ENCODE data around the gene TAF1. TPM values are rescaled to one million over a fixed set of nuclear protein-coding genes. Genes with fewer than 3 reads are reported as not detected.
"Not testable (repeated sequence)": the region's sequence is repeated elsewhere in the genome, so short reads cannot be mapped to it uniquely, and the experiment has no call there.

Gene TAF1
- total RNA-seq: 25.7 TPM
- long read RNA-seq, full-length matches to known transcripts: 1 of 14 reads
- long read RNA-seq, partial matches to known transcripts: 4 of 14 reads
- long read RNA-seq, other reads (novel, unspliced or antisense): 9 of 14 reads

DNA sequence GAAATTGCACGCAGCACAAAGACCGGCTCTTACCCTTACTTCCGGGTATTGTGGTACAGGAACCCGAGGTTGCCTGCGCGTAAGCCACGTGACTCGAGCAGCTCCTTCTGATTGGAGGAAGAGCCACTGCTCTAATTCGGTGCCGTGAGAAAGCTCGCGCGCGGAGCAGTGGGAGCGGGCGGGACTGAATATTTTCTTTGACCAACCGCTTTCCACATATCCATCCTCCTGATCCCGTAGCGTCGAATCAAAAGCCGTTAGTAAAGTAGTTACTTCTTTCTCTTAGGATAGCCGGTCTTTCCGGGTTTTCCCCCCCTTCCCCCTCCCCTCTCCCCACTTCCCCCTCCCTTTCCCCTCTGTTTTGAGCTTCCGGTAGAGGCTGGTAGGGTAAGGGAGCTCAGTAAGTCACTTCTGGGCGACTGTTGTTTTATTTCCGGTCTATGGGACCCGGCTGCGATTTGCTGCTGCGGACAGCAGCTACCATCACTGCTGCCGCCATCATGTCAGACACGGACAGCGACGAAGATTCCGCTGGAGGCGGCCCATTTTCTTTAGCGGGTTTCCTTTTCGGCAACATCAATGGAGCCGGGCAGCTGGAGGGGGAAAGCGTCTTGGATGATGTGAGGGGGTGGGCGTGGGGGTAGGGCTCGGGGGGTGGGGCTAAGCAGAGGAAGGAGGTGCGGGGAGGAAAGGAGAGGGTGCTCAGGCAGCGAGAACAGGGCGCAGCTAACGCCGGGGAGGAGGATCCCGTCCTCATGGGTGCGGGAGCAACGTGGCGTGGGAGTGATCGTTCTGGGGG is at the start of gene TAF1:
TSS of gene TAF1 (plus strand) at position 483 of the 799 bp plus-strand sequence. CDS start at position 501, 18 bp downstream.
- intact Hi-C loops (cut with DNase I): loop anchor here (5.0 to 10.0 kb wide), 4 partner anchors 84 to 269 kb away; partner anchors contain the start of genes FOXO4, NONO and ZMYM3
- DNase-seq (ENCODE audit: low spot score): peak; percentile 96

DNA sequence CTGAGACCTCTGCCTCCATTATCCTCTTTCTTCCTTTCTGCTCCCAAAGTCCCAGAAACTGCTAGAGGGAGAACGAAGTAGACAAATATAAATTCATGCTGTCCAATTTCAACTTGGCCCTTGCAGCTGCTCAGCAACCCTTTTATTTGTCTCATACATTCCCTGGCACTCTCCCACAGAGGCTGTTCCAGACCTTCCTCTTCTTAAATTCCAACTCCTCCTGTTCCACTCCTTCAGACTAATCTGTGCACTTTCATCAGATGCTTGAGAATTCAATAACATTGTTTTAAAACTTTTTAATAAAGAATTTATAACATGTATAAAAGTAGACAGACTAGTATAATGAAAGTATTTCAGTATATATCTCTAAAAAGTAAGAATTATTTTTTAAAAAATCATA is 49.2 kb upstream of the TAF1 start:
- DNase-seq (ENCODE audit: low spot score); intact Hi-C loops (cut with DNase I): not testable (repeated sequence)

DNA sequence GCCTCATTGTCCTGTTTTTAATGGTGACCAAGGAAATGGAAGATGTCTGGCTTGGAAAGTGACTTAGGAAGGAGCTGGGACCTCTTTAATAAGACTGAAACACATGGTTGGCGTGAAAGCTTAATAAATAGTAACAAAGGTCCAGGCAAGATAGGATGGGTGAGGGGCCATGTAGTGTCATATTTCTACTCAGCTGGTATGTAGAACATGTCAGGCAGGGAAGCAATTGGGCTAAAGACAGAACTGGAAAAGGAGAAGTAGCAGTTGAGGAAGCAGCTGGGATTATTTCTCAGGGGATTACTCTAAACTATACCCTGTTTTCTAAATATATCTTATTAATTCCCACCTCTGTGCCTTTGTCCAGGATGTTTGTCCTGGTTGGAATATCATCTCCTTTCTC is 46.0 kb upstream of the TAF1 start:
- intact Hi-C loops (cut with DNase I): no loop called here

DNA sequence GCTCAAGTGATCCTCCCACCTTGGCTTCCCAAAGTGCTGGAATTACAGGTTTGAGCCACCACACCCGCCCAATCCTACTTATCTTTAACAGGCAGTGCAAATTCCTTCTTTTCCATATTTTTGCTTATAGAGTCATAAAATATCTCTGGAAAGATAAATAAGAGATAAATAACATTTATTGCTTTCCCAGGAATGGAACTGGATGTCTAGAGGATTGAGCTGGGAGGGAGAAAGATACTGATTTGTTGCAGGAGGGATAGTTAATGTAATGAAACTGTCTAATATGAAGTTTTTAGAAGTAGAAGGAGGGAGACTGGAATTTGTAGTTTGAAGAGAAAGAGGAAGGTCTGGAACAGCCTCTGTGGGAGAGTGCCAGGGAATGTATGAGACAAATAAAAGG is 44.4 kb upstream of the TAF1 start:
- no peak for DNase-seq (ENCODE audit: low spot score)
- intact Hi-C loops (cut with DNase I): no loop called here

More for the DNA sequence above, 46.0 kb upstream of the TAF1 start:
- no peak for DNase-seq (ENCODE audit: low spot score)

- intact Hi-C loops (cut with DNase I); DNase-seq (ENCODE audit: low spot score): not testable (repeated sequence)
Observed at GRCh38 chrX:71324452-71324851, 41.7 kb upstream of the TAF1 start.

DNA sequence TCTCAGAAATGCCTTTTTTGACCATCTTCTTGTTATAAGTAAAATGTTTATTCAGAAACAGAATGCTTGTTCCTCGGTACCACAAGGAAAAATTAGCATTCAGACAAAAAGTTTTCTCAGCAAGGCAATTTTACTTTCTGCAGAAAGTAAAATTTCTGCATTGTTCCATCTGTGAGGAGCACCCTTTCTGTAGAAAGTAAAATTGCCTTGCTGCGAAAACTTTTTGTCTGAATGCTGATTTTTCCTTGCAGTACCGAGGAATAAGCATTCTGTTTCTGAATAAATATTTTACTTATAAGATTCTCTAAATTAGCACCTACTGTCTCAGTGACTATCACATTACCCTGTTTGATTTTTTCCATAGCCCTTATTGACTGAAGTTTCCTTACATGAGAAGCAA is 39.8 kb upstream of the TAF1 start:
- intact Hi-C loops (cut with DNase I): no loop called here
- DNase-seq (ENCODE audit: low spot score): no peak

DNA sequence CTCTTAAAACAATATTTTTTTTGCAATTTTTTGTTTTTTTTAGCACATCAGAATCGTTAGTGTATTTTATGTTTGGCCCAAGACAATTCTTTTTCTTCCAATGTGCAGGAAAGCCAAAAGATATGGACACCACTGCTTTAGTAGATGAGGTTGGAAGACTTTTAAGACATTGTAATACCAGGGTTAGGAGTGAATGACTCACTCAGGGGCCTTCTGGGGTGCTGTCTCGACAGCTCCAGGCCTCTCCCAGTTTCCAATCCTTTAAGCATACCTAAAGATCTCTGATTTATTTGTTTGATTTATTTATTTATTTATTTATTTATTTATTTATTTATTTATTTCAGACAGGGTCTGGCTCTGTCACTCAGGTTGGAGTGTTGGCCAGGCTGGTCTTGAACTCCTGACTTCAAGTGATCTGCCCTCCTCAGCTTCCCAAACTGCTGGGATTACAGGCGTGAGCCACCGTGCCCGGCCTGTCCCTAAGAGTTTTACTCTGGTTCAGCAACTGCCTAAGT is 16.9 kb upstream of the TAF1 start:
- intact Hi-C loops (cut with DNase I); DNase-seq (ENCODE audit: low spot score): not testable (repeated sequence)

- intact Hi-C loops (cut with DNase I); DNase-seq (ENCODE audit: low spot score): not testable (repeated sequence)
Observed at GRCh38 chrX:71349867-71350266, 16.3 kb upstream of the TAF1 start.

GRCh38 chrX:71352439-71352838 is 13.7 kb upstream of the TAF1 start:
- intact Hi-C loops (cut with DNase I): not testable (repeated sequence)

DNA sequence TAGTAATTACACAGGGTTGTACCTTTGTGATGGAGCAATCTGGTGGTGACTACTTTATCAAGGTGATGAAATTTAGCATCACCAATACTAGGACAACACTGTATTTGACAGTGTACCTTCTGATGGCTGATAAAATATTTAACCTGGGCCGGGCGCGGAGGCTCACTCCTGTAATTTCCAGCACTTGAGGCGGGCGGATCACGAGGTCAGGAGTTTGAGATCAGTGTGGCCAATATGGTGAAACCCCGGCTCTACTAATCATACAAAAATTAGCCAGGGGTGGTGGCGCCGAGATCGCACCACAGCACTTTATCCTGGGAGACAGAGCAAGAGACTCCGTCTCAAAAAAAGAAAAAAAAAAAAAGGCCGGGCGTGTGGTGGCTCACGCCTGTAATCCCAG is 1.9 kb upstream of the TAF1 start:
- intact Hi-C loops (cut with DNase I): loop anchor here (10.0 kb wide), 1 partner anchor 179 kb away; no protein-coding TSS in a partner anchor
- no peak for DNase-seq (ENCODE audit: low spot score)

More at GRCh38 chrX:71352439-71352838, 13.7 kb upstream of the TAF1 start:
- DNase-seq (ENCODE audit: low spot score): not testable (repeated sequence)

DNA sequence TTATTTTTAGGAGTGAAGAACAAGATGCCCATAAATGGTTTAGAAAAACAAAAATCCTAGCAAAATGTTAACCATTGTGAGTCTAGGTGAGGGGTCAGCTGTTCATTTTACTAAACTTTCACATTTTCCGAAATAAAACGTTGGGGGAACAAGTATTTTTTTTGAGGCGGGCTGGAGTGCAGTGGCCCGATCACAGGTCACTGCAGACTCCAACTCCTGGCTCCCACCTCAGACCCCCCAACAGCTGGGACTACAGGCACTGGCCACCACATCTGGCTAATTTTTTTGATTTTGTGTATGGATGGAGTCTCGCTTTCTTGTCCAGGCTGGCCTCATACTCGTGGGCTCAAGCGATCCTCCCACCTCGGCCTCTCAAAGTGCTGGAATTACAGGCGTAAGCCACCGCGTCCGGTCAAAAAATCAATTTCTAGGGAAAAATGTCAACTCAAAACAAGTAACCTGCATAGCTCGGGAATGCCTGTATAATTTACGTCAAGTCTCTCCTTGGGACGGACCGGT is 742 bp upstream of the TAF1 start:
- intact Hi-C loops (cut with DNase I): loop anchor here (5.0 to 10.0 kb wide), 4 partner anchors 83 to 268 kb away; partner anchors contain the start of genes FOXO4, NONO and ZMYM3

DNA sequence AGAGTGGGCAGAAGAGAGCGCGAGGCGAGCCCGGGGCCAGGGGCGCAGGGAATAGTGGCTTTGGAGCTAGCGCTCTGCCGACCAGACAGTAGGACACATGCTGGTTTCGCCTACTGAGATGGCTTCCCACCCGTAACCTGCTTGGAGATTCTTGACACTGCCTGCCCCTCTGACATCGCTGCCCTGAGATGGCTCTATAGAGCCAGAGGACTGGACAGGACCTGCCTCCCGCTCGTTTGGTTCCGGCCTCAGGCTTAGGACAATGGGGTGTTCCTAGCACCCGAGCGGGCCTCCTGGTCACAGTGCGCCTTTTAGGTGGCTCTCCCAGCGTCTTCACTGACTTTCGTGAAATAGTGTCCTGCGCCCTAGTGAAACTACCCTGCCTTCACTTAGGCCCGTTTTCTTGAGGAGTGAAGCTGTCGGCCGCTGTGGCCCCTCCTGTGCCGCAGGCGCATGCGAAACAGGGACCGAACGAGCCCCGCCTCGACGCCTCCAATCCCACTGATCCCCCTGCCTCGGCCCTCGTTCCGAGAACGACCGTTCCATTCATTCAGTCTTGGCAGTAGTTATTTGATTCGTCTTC is 608 bp downstream of the TAF1 start:
- intact Hi-C loops (cut with DNase I): loop anchor here (5.0 to 10.0 kb wide), 4 partner anchors 84 to 269 kb away; partner anchors contain the start of genes FOXO4, NONO and ZMYM3
- DNase-seq (ENCODE audit: low spot score): no peak

More for the DNA sequence above, 742 bp upstream of the TAF1 start:
- no peak for DNase-seq (ENCODE audit: low spot score)

- DNase-seq (ENCODE audit: low spot score): no peak
- intact Hi-C loops (cut with DNase I): loop anchor here (5.0 to 10.0 kb wide), 4 partner anchors 85 to 270 kb away; partner anchors contain the start of genes FOXO4, NONO and ZMYM3
Observed at GRCh38 chrX:71367396-71367795, 1.2 kb downstream of the TAF1 start.

DNA sequence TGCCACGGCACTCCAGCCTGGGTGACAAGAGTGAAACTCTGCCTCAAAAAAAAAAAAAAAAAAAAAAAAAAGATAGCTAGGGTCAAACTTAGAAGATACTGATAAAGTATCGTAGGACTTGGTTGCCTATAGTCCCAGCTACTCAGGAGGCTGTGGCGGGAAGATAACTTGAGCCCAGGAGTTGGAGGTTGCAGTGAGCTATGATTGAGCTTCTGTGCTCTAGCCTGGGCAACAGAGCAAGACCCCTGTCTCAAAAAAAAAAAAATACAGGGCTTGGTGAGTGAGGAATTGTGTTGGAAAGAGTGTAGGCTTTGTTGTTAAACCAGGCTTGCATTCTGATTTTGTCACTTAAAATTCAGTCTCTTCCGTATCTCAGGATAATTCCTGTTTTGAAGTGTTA is 6.2 kb downstream of the TAF1 start:
- intact Hi-C loops (cut with DNase I): no loop called here
- no peak for DNase-seq (ENCODE audit: low spot score)

GRCh38 chrX:71378732-71379131 is 12.6 kb downstream of the TAF1 start:
- DNase-seq (ENCODE audit: low spot score): no peak
- intact Hi-C loops (cut with DNase I): no loop called here

DNA sequence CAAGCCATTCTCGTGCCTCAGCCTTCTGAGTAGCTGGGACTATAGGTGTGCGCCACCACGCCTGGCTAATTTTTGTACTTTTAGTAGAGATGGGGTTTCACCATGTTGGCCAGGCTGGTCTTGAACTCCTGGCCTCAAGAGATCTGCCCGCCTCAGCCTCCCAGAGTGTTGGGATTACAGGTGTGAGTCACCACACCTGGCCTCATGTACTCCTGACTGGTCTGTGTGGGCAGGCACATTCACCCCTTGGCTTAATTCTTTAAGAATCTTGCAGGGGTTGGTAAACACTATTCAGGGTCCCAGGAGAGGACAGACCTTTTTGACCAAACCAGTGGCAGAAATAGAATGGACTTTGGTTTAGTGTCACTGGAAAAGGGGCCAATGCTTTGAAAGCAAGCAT is 25.6 kb downstream of the TAF1 start:
- intact Hi-C loops (cut with DNase I); DNase-seq (ENCODE audit: low spot score): not testable (repeated sequence)

GRCh38 chrX:71393919-71394318 is 27.8 kb downstream of the TAF1 start:
- intact Hi-C loops (cut with DNase I): no loop called here
- DNase-seq (ENCODE audit: low spot score): no peak

GRCh38 chrX:71396576-71396975 is 30.4 kb downstream of the TAF1 start:
- intact Hi-C loops (cut with DNase I): no loop called here
- DNase-seq (ENCODE audit: low spot score): no peak

GRCh38 chrX:71400710-71401109 is 34.6 kb downstream of the TAF1 start:
- intact Hi-C loops (cut with DNase I): no loop called here
- DNase-seq (ENCODE audit: low spot score): no peak

- DNase-seq (ENCODE audit: low spot score); intact Hi-C loops (cut with DNase I): not testable (repeated sequence)
Observed at GRCh38 chrX:71416260-71416659, 50.1 kb downstream of the TAF1 start.

Data from cardiac septum (tissue), 1 donor.